Dermis microvascular lymphatic vessel endothelial cell (primary cell): Measurements from ENCODE around the gene PITPNB. TPM values are rescaled to one million over a fixed set of nuclear protein-coding genes. Genes with fewer than 3 reads are reported as not detected.

Source experiments
- DNase-seq, 2 donors: peaks; one replicate each; pipeline versions ENCODE4 v3.0.0 to v3.0.0-alpha.2; 2010; ENCODE audit warnings: low read depth in 2 of 2
- total RNA-seq: library from RNA; depleted of rRNA; stranded (reverse); fragments of >200 nt; gene quantifications from 2 replicates; pipeline ENCODE4 v1.2.1, GENCODE V29; 2014

The PITPNB gene
- total RNA-seq, 1 donor from 2014 or later: 19.6 TPM

DNA sequence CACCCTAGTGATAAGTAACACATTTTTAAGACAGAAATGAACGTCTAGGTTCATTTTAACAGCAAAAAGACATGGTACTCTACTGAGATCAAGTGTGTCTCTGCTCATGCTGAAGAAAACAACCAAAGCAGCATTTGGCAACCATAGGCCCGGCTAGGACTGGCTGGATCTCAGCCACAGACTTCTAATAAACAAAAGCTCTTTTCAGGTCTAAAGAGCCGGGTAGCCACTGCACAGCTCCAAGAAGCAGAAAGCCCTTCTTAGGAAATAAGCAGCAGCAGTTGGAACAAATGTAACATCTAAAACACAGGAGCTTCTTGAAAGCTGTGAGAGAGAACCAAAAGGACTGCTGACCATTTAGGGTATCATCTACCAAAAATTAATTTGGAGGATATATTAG is 37.6 kb downstream of the PITPNB start:
- DNase-seq: no peak

DNA sequence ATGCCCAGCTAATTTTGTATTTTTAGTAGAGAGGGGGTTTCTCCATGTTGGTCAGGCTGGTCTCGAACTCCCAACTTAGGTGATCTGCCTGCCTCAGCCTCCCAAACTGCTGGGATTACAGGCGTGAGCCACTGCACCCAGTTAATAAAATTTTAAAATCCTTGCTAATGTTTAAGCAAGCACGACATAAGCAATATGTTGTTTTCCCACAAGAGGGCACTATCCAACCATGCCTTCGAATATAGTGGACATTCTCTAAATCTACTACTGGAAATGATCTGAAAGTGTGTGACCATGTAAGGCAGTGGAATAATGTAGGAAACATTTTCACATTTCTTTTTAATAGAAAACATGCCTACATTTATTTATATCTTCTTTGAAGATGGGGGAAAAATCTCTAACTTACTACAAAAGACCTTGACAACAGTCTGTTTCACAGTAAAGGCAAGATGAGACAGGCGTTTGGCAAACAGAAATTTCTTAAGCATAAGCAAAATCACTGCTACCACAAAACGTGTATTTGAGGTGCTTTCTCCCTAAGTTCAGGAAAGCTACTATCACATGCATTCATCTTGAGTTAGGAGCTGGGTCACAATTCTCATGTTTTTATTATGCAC is 38.2 kb downstream of the PITPNB start:
- DNase-seq: peak; percentile 71 to 78

DNA sequence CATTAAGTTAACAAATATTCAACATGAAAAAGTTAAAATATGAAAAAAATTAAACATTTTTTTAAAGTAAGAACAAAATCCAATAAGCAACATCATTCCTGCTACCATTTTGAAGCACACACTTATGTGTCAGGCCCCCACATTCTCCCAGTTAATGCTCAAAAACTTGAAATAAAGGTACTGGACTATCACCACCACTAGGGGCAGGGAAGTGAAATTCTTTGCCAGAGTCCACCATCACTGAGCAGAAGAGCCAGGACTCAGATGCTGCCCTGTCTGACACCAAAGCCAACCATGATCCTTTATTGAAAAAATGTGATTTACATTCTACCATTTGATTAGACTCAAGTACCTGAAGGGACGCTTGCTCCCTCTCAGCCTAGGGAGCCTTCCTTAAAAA is 39.1 kb downstream of the PITPNB start:
- DNase-seq: peak; percentile 29 to 60

GRCh38 chr22:27878541-27878940 is 40.5 kb downstream of the PITPNB start:
- DNase-seq: no peak

DNA sequence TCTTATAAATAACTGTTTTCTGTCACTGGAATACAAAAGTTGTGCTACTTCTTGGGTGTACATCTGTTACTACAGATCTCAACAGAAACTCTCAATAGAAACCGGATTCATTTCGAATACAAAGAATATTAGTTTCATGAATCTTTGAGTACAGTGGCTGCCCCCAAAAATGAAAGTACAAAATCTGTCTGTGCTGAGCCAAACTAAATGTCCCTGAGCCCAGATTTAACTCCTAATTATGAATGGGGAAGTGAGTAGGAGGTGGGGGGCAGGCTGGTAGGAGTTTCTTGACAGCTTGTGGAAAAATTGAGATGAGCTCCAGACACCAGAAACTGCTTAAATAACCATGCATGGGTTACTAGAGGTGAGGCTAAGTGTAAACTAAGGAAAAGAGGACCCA is 41.6 kb downstream of the PITPNB start:
- no peak for DNase-seq

GRCh38 chr22:27876684-27877083 is 42.4 kb downstream of the PITPNB start:
- DNase-seq: no peak

DNA sequence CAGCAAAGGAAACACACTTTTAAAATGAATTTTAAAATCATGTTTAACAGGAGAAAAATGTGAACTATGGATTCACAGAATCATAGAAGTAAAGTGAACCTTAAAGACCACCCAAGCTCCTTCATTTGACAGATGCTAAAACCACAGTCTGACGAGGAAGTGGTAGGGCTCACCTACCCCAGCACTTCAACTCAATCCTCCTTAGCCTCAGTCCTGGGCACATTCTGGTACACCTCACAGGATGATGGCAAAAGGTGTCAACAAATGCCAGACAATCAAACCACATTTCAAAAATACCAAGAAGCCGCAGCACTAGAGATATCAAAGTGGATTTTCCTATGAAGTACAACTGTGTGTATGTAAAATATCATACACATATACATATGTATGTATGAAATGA is 43.1 kb downstream of the PITPNB start:
- no peak for DNase-seq

- no peak for DNase-seq
These were observed 44.3 kb downstream of the PITPNB start for GRCh38 chr22:27874764-27875163.

GRCh38 chr22:27874185-27874584 is 44.9 kb downstream of the PITPNB start:
- no peak for DNase-seq

- DNase-seq: no peak
These were observed 45.6 kb downstream of the PITPNB start for GRCh38 chr22:27873472-27873871.

- no peak for DNase-seq
These were observed 46.6 kb downstream of the PITPNB start for GRCh38 chr22:27872488-27872887.

GRCh38 chr22:27871306-27872014 is 47.6 kb downstream of the PITPNB start:
- DNase-seq: no peak

DNA sequence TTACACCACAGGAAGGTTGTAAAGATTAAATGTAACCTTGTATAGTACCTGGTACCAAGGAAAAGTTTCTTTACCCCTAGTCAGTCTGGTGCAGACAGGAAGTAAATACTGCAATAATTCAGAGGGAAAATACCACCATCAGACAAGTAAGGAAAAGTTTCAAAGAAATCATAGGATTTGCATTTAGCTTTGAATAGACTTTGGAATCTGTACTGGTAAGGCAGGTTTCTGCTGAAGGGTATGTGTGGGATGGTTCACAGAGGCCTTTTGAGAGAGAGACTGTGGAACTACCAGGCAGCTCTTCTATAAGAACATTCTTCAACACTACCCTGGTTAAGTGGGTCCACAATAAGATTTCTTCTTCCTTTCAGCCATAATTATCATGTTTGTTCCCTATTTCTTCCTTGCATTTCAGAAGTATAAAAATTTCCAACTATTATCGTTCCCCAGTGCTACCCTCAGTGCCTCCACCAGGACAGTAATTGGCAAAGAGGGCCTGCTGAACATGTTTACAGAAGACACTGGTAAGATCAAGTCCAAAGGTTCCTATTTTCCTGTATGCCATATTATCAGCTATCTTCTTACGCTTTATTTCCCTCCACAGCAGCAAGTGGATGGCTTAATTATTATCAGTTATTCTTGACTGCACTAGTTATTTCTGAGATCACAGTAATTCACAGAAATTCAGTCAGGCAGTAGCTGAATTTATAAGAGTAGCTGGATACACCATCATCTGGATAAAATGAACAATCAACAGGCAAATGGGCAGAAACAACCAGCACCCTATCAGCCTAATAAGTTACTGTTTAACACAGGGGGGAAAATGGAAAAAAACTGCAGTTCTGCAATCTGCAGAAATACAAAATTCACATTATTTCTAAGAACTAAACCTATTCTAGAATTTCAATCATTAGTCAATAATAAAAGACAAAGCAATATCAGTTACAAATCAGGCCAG is 48.5 kb downstream of the PITPNB start:
- DNase-seq: no peak

- DNase-seq: no peak
These were observed 50.2 kb downstream of the PITPNB start for GRCh38 chr22:27868732-27869282.

- no peak for DNase-seq
These were observed 50.9 kb downstream of the PITPNB start for GRCh38 chr22:27867953-27868731.

- no peak for DNase-seq
These were observed 51.7 kb downstream of the PITPNB start for GRCh38 chr22:27867085-27867952.

DNA sequence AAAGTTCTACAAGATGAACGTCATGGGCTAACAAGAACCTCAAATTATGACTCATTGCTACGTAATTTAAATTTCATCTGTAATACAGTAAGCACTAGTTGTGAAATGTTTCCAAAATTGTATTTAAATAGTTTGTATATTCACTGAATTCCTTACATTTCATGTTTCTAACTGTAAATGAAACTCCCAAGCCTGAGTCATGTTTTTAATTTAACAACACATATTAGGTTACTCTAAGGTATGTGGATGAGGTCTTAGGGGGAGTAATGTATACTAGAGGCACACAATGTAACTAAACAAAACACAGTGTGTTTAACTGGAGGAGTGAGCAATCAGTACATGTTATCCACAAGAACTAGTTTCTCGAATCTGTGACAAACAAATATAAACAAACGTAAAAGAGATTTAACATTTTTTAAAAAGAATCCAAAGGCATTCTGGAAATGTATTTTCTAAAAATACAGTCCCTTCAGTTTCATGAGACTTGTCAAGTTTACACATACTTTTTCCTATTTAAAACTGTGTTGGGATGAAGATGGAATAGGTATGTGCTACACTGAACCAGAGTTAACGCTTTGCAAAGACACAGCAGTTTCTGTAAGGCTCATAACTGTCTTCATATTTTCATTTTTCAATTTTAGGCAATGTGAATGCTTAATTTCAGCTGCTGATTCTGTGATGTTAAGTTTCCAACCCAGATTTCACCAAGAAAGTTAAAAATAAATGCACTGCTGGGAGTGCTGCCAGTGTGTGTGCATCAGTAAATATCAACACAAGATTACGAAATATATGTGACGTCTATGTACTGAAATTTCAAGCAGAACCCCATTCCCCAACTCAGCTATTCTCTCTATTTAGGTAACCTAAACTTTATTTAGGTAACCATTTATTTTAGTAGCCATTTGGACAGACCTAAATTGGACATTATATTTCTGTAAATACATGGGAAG is 52.6 kb downstream of the PITPNB start:
- DNase-seq: no peak

DNA sequence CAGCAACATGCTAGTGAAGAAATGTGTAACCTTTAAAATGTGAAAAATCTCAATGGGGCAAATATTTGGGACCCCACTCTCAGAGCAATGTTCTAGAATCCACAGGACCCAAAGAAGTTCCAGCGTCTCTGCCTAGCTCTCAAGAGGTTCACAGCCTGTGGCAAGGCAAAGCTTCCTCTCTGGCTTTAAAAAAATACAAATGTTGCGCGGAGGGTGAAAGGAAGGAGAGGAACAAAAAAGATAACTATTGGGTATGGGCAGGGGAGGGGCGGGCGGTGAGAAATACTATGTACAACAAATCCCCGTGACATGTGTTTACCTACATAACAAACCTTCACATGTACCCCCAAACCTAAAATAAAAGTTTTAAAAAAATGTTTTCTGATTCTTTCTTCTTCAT is 53.6 kb downstream of the PITPNB start:
- DNase-seq: no peak

DNA sequence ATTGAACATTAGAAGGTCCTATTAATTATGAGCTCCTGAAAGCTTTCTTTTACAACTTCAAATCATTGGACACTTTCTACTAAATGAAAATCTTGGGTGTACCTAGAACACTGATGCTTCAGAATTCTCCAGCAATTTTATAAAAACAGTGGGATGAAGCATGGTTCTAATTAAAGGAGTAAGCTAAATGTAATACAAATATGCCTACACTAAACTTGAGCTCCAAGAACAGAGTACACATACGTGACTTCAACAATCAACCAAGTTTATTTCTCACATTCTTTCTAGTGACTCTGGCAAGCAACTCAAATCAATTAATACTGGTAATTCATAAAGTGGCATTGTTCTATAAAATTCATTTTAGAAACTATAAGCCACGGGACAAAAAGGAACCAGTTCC is 55.5 kb downstream of the PITPNB start:
- DNase-seq: no peak
